CD4-positive, alpha-beta T cell treated with Interleukin-17A for 4 hours (primary cell): Measurements from ENCODE around the gene OSBPL3.

Source experiments
- DNase-seq: peaks from one replicate; pipeline ENCODE4 v3.0.0-alpha.2; 2020; ENCODE audit warnings: mixed read lengths

OSBPL3 gene

DNA sequence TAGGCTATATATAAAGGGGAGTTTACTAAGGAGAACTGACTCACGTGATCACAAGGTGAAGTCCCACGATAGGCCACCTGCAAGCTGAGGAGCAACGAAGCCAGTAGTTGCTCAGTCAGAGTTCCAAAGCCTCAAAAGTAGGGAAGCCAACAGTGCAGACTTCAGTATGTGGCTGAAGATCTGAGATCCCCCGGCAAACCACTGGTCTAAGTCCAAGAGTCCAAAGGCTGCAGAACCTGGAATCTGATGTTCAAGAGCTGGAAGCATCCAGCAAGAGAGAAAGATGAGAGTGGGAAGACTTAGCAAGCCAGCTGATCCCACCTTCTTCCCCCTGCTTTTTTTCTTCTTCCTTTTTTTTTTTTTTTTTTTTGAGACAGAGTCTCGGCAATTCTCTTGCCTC, 195.7 kb downstream of the OSBPL3 start:
- no peak for DNase-seq

DNA sequence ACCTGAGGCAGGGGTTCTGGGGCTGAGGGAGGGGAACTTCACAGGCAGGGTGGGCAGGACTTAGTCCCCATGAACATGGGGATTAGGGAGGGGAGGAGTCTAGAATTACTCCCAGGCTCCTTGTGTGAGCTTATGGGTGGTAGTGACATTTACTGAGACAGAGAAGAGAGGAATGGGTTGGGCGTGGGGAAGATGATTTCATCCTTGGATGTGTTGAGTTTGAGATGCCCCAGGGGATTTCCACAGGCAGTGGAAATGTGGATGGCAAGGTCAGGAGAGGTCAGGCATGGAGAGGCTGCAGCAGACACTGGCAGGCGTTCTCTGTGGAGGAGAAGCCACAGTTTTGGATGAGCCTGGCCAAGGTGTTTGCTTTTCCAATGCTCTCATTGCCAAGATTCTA, 196.3 kb downstream of the OSBPL3 start:
- no peak for DNase-seq

DNA sequence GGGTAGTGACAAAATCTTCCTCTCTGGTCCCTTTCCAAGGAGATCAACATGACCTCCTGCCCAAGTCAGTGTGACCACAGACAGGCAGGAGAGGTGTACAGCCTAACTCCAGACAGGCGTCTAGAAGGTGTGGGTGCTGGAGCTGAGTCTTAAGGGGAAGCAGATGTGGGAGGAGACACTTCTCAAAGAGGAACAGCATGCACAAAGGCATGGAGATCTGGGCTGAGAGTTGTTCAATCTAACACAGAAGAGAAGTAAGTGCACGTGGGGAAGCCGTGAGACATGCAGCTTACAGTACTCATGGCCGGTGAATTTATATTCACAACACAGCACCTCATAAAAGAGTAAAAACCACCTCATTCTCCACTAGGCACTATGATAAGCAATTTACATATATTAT, 198.9 kb downstream of the OSBPL3 start:
- DNase-seq = no peak

DNA sequence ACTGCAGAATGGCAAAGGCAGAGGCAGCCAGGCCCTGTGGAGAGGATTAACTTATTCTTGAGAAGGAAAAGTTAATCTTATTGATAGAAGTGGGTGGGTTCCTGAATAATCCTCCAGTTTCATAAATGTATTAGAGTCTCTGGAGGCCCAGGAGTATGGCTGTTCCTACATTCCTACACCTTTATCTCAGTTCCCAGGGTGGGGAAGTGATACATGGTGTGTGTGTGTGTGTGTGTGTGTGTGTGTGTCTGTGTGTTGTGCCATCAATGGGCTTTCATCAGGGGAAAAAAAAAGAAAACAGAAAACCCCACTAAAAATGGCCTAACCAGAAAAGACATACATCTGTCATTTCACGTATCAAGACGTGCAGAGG, 200.7 kb downstream of the OSBPL3 start:
- no peak for DNase-seq

DNA sequence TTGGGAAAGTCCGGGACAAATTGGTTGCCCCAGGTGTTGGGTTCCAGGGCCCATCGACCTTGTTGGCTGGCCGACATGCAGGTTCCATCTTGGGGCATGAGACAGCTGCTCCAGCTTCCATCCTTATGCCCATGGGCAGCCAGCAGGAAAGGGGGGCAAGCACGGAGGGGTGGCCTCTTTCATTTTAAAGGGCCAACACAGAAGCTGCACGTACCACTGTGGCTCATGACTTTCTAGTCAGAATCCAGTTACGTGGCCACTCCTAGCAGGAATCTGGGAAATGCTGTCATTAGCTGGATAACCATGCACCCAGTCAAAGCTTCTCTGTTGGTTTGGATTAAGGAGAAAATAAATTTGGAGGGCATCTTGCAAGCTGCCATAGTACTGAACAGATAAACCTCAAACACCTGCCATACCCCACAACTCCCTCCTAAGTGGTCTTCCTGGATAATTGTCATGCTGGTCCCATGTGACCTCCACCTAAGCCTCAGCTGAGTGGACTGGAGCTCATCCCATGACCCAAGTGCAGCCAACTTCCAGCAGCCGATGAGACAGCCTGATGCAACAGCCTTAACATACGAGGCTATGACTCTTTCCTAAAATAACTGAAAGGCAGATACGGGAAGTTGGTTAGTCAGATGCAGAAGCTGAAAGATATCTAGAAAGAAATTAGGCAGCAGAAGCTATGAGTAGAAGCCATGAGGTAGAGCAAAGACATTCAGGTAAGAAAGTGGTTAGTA, 201.3 kb downstream of the OSBPL3 start:
- DNase-seq = no peak

DNA sequence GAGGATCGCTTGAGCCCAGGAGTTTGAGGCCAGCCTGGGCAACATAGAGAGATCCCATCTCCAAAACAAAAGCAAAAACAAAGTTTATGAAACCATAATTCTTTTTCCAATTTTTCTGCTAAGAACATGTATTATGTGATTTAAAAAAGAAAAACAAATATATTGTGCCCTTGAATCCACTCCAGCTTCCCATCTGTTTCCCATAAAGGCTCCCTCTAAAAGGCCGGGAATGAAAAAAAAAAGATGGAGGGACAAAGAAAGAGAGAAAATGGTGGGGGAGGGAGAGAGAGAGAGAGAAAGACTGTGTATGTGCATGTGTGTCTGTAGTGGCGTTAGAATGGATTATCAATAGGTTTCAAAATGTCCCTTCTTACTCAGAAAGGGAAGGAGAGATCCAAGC, 202.2 kb downstream of the OSBPL3 start:
- no peak for DNase-seq

DNA sequence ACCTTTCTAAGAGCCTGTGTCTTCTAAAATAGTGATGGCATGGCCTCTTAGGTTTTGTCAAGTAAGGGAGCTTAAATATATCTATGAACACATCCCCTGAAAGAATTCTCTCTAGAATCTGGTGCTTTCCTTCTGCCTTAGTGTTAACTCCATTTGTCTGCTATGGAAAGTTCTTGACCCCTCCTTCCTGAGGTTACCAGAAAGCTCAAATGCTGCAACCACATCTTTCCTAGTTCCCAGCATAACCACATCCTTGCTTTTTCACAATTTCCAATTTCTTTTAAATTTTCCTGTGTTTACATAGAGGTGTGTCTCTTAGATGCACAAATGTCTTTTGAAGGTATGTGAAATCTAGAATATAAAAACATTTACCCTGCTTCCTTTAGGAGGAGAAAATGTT, 206.3 kb downstream of the OSBPL3 start:
- DNase-seq = no peak

DNA sequence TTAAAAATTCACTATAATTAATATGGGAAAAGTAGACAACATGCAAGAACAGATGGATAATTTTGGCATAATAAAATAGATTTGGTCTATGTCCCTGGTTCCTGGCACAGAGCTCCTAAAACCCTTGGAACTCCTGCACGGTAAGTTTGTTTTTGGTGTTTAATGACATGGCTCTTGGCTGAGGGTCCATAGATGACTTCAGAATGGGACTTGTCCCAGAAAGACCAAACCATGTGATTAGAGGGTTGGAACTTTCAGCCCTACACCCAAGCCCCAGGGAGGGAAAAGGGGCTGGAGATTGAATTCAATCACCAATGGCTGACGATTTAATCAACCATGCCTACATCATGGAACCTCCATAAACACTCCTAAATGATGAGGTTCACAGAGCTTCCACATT, 210.1 kb downstream of the OSBPL3 start:
- no peak for DNase-seq

DNA sequence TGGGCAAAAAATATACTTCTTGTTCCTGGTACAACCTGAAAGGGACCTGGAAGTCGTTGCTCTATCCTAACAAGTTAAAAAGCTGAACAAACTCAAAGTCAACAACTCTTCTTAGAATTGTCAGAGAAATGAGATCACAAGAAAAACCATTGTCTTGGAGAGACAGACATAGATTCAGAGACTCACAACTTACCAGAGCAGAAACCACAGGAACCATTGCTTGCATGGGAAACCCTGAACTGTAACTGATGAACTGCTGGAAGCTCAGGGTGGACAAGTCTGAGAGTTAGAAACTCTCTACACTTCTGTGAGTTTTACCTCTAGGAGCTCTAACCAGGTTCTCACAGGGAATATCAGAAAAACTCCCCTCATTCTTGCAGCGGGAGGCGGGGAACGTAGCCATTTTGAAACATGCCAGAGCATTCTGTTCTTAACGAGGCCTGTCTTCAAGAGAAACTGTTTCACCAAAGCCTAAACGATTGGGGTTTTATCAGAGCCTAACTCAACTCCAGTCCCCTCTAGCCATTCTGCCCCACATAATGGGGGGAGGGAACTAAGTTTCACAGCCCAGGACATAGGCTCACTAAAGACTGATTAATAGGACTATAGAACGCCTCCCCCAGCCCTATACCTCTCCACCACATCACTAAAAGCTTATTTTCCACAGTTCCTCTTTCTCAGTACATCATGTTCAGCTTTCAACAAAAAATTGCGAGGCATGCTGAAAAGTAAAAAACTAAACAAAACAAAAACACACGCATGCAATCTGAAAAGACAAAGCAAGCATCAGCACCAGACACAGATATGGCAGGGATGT, 210.8 kb downstream of the OSBPL3 start:
- DNase-seq = no peak

DNA sequence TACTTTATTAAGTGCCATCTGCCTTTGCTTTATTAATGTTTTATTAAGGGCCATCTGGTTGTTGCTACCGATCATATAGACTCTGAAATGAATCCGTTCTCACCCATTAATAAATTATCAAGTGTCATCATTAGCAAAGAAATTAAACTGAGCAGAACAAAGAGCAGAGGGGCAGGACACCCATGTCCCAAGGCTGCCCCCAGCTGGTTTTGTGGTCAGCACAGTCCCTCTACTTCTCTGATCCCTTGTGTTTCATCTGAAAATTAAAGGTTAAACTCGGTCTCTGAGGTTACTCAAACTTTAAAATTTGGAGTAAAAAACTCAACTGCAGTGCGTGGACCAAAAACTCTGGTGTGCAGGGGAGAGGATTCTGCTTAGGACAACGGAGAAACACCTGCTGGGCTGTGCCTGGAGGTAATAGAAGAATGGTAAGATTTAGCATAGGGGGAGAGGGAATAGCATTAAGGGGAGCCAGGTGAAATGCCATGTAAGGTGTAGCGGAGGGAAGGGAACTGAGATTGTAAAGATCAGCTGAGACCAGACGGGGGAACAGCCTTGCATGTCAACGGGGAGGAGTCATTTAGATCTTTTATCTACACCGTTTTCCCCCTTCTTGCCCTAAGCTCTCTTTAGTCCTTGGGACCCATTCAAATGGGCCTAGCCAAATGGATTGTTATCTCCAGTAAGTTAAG, 212.0 kb downstream of the OSBPL3 start:
- no peak for DNase-seq

DNA sequence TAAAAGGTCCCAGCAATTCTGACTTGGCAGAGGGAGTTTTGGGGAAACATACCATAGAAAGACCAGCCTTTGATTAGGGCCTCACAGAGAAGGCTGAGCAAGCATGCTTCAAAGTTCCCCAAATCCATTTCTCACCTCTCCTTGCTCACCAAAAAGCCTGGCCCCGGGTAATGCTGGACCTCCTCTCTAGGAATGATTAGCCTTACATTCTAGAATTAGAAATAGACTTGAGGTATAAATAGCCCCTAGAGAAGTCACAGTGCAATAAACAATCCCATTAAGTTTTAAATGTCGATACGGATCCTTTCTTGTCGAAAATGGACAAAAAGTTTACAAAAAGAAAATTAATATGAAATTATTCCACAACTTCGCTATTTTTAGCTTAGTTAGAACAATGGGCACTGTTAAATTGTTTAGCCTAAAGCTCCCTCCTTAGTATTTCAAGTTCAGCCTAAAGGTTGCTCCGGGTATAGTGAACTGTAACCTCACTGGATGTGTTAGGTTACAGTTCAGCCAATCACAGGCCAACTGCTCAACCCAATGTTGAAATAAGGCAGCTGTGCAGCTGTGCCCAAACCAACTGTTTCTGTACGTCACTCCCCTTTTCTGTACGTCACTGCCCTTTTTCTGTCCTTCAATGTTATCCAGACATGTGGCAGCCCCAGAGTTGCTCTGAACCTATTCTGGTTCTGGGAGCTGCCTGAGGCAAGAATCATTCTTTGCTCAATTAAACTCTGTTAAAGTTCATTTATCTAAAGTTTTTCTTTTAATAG, 214.8 kb downstream of the OSBPL3 start:
- no peak for DNase-seq

DNA sequence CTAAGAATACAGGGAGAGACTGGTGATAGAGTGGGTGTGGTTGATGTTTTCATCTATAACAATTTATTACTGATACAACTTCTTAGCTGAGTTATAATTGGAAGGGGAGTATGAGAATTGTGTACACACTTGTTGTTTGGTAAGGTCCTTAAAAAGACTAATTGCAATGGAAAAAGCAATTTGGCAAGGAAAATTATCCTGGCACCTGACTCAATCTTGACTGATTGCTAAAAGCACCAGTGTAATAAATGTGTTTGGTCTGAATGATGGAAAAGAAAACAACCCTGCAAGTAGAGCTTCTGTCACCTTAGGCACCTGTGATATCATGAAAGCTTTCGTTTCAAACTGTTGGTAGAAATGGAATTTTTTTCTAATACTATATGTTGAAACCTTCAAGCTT, 216.0 kb downstream of the OSBPL3 start:
- DNase-seq = no peak

DNA sequence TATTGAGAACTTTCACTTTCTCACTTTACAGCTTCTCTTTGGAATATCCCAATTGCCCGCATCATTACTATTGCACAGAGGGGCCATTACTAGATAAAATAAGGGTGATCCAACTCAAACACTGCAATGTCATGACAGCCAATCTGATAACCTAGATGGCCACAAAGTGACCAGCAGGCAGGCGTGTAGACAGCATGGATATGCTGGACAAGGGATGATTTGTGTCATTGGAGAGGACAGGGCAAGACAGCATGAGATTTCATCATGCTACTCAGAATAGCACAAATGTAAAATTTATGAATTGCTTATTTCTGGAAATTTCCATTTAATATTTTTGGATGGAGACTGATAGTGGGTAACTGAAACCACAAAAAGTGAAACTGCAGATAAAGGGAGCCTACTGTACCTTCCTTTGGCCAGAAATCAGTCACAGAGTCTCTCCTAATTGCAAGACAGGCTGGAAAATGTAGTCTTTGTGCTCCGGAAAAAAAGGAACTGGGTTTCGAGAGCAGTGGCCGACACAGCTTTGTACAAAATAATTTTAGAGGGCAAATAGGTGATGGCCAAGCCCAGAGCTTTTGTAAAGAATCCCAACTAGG, 216.6 kb downstream of the OSBPL3 start:
- DNase-seq = no peak

DNA sequence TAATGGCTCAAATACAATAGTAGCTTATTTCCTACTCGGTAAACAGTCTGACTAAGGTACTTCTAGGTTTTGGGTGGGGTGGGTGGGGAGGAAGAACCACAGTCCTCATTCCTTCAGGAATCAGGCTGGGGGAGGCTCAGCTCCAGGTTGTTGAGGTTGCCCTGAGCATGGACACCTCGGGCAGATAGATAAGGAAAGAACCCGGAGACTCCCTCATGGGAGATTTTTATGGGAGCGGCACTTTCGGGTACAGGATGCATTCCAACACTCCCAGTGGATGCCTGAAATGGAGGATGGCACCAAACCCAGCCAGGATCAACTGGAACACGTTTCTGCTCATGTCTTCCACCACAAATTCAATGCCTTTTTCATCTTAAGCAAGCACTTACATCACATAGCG, 217.2 kb downstream of the OSBPL3 start:
- DNase-seq = no peak

DNA sequence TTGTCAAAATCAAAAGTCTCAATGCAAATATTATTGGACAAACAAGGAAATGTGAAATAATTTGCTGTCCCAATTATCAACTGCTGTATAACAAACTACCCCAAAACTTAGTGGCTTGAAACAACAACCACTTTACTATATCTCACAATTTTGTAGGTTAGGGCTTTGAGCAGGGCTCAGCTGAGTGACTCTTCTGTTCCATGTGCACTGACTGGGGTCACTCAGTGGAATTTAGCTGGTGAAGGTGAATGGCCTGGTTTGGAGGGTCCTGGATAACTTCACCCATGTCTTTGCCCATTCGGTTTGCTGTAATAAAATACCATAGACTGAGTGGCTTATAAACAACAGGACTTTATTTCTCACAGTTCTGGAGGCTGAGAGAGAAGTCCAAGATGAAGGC, 219.0 kb downstream of the OSBPL3 start:
- DNase-seq = no peak

DNA sequence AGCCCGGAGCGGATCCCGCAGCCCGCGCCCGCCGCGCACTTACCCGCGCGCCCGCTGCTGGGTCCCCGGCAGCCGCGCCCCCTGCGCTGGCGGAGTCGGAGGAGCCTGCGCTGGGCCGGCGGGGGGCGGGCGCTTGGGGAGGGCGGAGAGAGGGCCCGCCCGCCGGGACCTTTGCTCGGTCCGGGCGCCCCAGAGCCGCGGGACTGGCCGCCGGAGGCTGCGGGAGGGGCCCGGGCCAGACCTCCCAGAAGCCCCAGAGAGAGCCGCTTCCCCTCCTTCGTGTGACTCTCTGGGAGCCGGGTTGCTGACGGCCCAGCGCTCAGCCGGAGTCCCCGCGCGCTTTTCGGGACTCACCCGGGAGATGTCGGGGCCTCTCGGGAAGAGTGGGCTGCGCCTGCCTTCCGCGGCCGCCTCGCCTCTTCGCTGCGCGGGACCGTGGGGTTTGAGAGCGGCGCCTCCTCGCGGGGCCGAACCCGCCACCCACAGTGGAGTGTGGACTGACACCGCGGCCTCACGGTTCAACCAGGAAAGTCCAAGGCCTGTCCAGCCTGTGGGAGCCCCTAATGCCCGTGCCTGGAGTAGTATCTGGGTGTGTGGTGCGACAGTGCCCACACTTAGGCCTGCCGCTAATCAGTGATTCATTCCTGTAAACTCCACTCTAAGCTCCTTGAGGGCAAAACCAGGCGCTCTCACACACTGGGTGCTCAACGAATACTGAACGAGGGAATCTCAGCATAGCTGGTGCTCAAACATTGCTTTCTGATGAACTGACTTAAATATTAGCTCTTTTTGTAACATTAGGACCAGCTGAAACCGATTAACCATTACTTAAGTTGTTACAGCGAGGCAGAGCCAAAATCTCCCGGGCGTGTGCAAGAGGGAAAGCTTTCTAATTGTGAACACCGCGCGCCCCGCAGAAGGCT, 222.4 kb downstream of the OSBPL3 start, which contains the start of gene GSDME:
Gene GSDME (minus strand): TSS at position 112 of the 923 bp plus-strand sequence. CDS start 7,690 bp downstream, outside the sequence.
- peak; percentile 39 for DNase-seq

DNA sequence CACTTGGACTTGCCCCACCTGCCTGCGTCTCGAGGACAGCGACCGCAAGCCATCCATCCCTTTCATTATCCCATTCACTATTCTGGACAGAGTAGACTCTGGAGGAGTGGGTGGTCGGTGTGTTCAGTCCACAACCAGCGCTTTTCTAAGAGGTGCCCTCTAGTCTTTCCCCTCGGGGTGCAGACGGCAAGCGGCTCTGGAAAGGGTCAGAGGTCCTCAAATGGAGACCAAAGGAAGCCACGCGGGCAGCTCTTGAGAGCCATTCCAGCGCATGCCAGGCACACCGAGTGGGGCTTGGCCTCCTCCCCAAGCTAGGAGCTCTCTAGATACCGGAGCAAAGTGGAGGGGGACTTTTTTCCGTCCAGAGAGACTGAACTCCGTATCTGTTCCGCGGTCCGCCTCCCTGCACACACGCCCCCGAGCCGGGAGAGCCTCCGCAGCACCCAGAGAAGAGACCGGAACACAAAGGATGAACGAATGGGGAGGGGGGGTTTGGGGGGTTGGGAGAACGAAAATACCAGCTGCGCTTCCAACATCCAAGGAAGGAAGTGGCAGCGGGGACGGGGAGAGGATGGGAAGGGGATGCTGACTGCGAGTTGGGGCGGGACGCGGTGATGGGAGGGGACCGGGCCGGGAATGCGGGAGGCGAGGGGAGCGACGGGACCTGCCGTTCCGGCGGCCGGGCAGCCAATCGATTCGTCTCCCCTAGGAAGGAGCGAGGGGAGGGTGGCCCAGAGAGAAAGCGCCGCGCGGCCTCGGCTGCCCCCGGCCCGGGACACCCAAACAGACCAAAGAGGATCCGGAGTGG, 223.2 kb downstream of the OSBPL3 start:
- DNase-seq = peak; percentile 24

DNA sequence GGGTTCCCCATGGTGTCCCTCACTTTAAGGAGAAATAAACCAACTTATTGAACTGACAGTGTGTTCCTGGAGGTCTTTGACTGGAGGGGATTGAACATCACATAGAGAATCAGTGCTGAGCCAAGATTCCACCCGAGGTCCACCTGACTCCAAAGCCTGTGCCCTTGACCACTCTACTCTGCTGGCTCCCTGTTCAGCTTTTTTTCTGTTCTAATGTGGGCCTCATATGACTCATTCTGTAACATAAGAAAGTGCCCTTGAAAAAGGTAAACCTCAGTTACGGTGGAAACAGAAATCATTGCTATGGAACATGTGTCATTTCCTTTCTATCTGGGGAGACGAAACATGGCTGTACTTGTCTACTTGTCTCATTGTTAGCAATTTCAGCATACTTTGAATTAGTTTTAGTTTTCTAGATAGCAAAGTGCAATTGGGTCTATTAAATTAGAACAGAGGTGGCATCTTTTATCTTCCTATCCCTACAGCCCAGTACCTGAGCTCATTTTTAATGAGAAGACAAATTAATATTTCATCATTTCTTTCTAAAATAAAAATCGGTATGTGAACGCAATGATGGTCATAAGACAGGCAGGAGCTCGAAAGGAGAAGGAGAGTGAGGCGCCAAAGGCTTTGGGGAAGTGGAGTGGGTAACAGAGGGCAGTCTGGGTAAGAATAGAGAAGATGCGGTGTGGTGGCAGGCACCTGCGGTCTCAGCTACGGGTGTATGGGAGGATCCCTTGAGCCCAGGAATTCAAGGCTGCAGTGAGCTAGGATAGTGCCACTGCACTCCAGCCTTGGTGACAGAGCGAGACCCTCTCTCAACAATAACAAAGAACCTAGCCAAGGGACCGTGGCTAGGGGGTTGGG, 224.2 kb downstream of the OSBPL3 start:
- no peak for DNase-seq

DNA sequence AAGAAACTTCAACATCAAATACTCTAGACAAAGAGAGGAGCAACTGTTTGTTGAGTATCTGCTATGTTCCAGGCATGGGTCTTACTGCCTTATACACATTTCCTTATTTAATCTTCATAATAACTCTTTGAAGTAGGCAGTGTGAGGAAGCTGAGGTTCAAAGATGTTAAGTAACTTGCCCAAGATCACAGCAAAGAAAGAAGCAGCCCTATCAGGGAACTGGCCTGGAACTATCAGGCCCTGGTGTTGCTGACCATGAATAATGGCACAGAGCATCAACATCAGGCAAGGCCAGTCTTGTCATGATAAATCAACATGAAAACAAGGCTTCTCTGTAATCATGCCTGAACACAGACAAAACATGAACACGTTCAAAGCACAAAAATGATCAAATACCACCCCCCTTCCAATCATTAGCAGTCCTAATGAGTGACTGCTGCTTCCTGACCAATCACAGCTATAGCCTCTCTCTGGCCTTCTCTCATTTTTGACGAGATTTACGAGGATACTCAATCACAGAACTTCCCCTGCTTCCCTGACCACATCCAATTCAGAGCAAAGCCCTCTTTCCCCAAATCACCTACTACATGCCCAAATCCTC, 225.0 kb downstream of the OSBPL3 start:
- no peak for DNase-seq
